H9 (cell line): ENCODE data around the gene ARHGEF17. TPM values are rescaled to one million over a fixed set of nuclear protein-coding genes. Genes with fewer than 3 reads are reported as not detected.

Experiments used
- DNase-seq: peaks from one replicate; pipeline ENCODE4 v3.0.0-alpha.2; 2017
- H2AFZ ChIP-seq: one replicate; pipeline ENCODE4 v1.6.1; 2013; ENCODE audit warnings: mild to moderate bottlenecking, low read length, control low read depth, moderate library complexity
- H2AK5ac ChIP-seq: 2 replicates; pipeline ENCODE4 v1.6.1; 2013; ENCODE audit warnings: low read length, control low read depth, mixed read lengths; ENCODE audit not compliant: insufficient read length
- H2BK120ac ChIP-seq: one replicate; pipeline ENCODE4 v1.6.1; 2013; ENCODE audit warnings: low read depth, mild to moderate bottlenecking, low read length, control low read depth, inconsistent platforms; ENCODE audit not compliant: poor library complexity, severe bottlenecking
- H2BK12ac ChIP-seq: 2 replicates; pipeline ENCODE4 v1.6.1; 2013; ENCODE audit warnings: low read length, control low read depth, mixed read lengths, low read depth; ENCODE audit not compliant: insufficient read length
- H2BK15ac ChIP-seq: 2 replicates; pipeline ENCODE4 v1.6.1; 2013; ENCODE audit warnings: low read depth, low read length, control low read depth
- H2BK20ac ChIP-seq: one replicate; pipeline ENCODE4 v1.6.1; 2013; ENCODE audit warnings: low read depth, mild to moderate bottlenecking, low read length, control low read depth, inconsistent platforms; ENCODE audit not compliant: poor library complexity, severe bottlenecking
- H2BK5ac ChIP-seq: 2 replicates; pipeline ENCODE4 v1.6.1; 2013; ENCODE audit warnings: low read length, control low read depth, mixed read lengths; ENCODE audit not compliant: insufficient read length
- H3K14ac ChIP-seq: 2 replicates; pipeline ENCODE4 v1.6.1; 2013; ENCODE audit warnings: low read length, control low read depth; ENCODE audit not compliant: insufficient read depth
- H3K18ac ChIP-seq: 2 replicates; pipeline ENCODE4 v1.6.1; 2013; ENCODE audit warnings: low read depth, mild to moderate bottlenecking, mixed read lengths, low read length, control low read depth; ENCODE audit not compliant: insufficient read length
- H3K23ac ChIP-seq: 2 replicates; pipeline ENCODE4 v1.6.1; 2013; ENCODE audit warnings: low read length, control low read depth, mixed read lengths, low read depth; ENCODE audit not compliant: insufficient read length
- H3K23me2 ChIP-seq: 2 replicates; pipeline ENCODE4 v1.6.1; 2013; ENCODE audit warnings: low read depth, mild to moderate bottlenecking, mixed read lengths, low read length, control low read depth; ENCODE audit not compliant: insufficient read length, poor library complexity, severe bottlenecking
- H3K27ac ChIP-seq: 2 replicates; pipeline ENCODE4 v1.5.1; 2013; ENCODE audit warnings: low read length, control low read depth, mixed read lengths, low read depth; ENCODE audit not compliant: insufficient read length
- H3K27me3 ChIP-seq: 2 replicates; pipeline ENCODE4 v1.6.1; 2013; ENCODE audit warnings: low read length, control low read depth, inconsistent platforms; ENCODE audit not compliant: insufficient read depth
- H3K4ac ChIP-seq: 2 replicates; pipeline ENCODE4 v1.6.1; 2013; ENCODE audit warnings: low read depth, mild to moderate bottlenecking, control low read depth, inconsistent platforms, low read length, moderate library complexity
- H3K4me1 ChIP-seq: 2 replicates; pipeline ENCODE4 v1.6.1; 2013; ENCODE audit warnings: low read length, control low read depth, inconsistent platforms; ENCODE audit not compliant: insufficient read depth
- H3K4me2 ChIP-seq: 2 replicates; pipeline ENCODE4 v1.6.1; 2013; ENCODE audit warnings: low read length, control low read depth, mixed read lengths; ENCODE audit not compliant: insufficient read length, insufficient read depth
- H3K56ac ChIP-seq: 2 replicates; pipeline ENCODE4 v1.6.1; 2013; ENCODE audit warnings: low read depth, mild to moderate bottlenecking, mixed read lengths, low read length, control low read depth; ENCODE audit not compliant: insufficient read length
- H3K79me1 ChIP-seq: 2 replicates; pipeline ENCODE4 v1.6.1; 2013; ENCODE audit warnings: low read depth, mild to moderate bottlenecking, moderate library complexity, low read length, control low read depth, inconsistent platforms; ENCODE audit not compliant: insufficient read depth, poor library complexity, severe bottlenecking
- H3K79me2 ChIP-seq: 2 replicates; pipeline ENCODE4 v1.6.1; 2013; ENCODE audit warnings: low read length, control low read depth, inconsistent platforms; ENCODE audit not compliant: insufficient read depth
- H3K9ac ChIP-seq: 2 replicates; pipeline ENCODE4 v1.6.1; 2013; ENCODE audit warnings: low read length, control low read depth, mixed read lengths; ENCODE audit not compliant: insufficient read length; ENCODE audit errors: extremely low read depth
- H3K9me3 ChIP-seq: one replicate; pipeline ENCODE4 v1.6.1; 2013; ENCODE audit warnings: low read depth, low read length, inconsistent platforms; ENCODE audit not compliant: control insufficient read depth
- H3T11ph ChIP-seq: one replicate; pipeline ENCODE4 v1.6.1; 2013; ENCODE audit warnings: mild to moderate bottlenecking, low read length, control low read depth, inconsistent platforms
- H4K20me1 ChIP-seq: one replicate; pipeline ENCODE4 v1.6.1; 2013; ENCODE audit not compliant: control insufficient read depth, insufficient read length, insufficient read depth
- H4K5ac ChIP-seq: 2 replicates; pipeline ENCODE4 v1.6.1; 2013; ENCODE audit warnings: low read depth, mild to moderate bottlenecking, mixed read lengths, low read length, control low read depth; ENCODE audit not compliant: insufficient read length
- H4K8ac ChIP-seq: replicated peaks from 2 replicates; pipeline ENCODE4 v1.6.1; 2013; ENCODE audit warnings: low read length, control low read depth, mixed read lengths, low read depth; ENCODE audit not compliant: insufficient read length
- H4K91ac ChIP-seq: 2 replicates; pipeline ENCODE4 v1.6.1; 2013; ENCODE audit warnings: low read depth, mild to moderate bottlenecking, moderate library complexity, mixed read lengths, low read length, control low read depth; ENCODE audit not compliant: insufficient read length
- H3K27ac Mint-ChIP-seq, 3 experiments: 2 replicates in 2 of 3; 3 replicates in 1 of 3; pipeline ENCODE4 v1.8.0; 2020 to 2021; ENCODE audit warnings: mixed read lengths in 3 of 3, mild to moderate bottlenecking in 1 of 3, moderate library complexity in 1 of 3
- H3K27me3 Mint-ChIP-seq: 2 replicates; pipeline ENCODE4 v1.8.0; 2021; ENCODE audit warnings: low read depth, mild to moderate bottlenecking, moderate library complexity, mixed read lengths
- H3K36me3 Mint-ChIP-seq, 3 experiments: 2 replicates in 2 of 3; 3 replicates in 1 of 3; pipeline ENCODE4 v1.8.0; 2020 to 2021; ENCODE audit warnings: low read depth in 3 of 3, mixed read lengths in 3 of 3; ENCODE audit not compliant: insufficient read depth in 1 of 3
- H3K4me1 Mint-ChIP-seq, 2 experiments: 2 replicates each; pipeline ENCODE4 v1.8.0; 2020; ENCODE audit warnings: mixed read lengths in 2 of 2
- H3K4me3 Mint-ChIP-seq, 2 experiments: 2 replicates in 1 of 2; 3 replicates in 1 of 2; pipeline ENCODE4 v1.8.0; 2020 to 2021; ENCODE audit warnings: mild to moderate bottlenecking in 2 of 2, mixed read lengths in 2 of 2, moderate library complexity in 1 of 2
- H3K9me3 Mint-ChIP-seq, 2 experiments: 2 replicates in 1 of 2; 3 replicates in 1 of 2; pipeline ENCODE4 v1.8.0; 2020; ENCODE audit warnings: mild to moderate bottlenecking in 2 of 2, mixed read lengths in 2 of 2, moderate library complexity in 1 of 2
- WGBS: extraction: QIAGEN DNeasy Blood & Tissue Kit; methylation state at CpG from one replicate; pipeline ENCODE4 v1.1.7; 2013; ENCODE audit warnings: missing lambda C conversion rate, low lambda C conversion rate, mixed read lengths; ENCODE audit not compliant: insufficient read length; ENCODE audit errors: extremely low coverage; 5-methylcytosine and 5-hydroxymethylcytosine counted together
- total RNA-seq: library from RNA; stranded (reverse); gene quantifications from 2 replicates; pipeline ENCODE4 v1.2.1, GENCODE V29; 2021
- TF ChIP-seq, protein P1 (sequence below): fragments of 200-600 bp; sonication (generic); conservative IDR thresholded peaks from 3 replicates; pipeline ENCODE4 v1.8.0; 2021; ENCODE audit warnings: antibody characterized with exemption, mild to moderate bottlenecking

ARHGEF17 gene
- total RNA-seq, 1 experiment from 2014 or later = 7.4 TPM

DNA sequence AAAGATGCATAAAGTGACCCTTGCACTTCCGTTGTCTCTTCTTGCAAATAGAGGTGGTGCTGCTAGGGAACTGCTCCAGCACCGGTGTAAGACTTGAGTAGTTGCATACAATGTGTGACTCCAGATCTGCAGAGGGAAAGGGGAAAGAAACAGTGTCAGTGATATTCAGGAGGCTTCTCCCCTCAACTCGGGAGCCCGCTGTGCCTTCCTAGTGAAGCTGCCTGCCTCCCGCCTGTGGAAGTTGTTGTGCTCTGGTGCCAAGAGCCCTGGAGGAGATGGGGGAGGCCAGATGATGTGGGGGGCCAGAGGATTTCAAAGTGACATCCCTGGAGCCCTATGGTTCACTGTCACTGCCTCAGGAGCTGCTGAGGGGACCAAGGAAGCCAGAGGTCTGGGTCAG is 98.5 kb downstream of the ARHGEF17 start:
- Histone ChIP-seq H3K4me1 (no peaks in the 10 kb centered on the region), H4K8ac (no peak overlapping the region), H2BK5ac (no peak overlapping the region), H3K9me3 (no peaks in the 10 kb centered on the region), H3K79me2 (no peaks in the 10 kb centered on the region), H3K27ac (no peak overlapping the region), H3K27me3 (no peaks in the 10 kb centered on the region), H3K18ac (no peak overlapping the region), H3K4me2 (no peak overlapping the region), H4K5ac (no peak overlapping the region), H3K79me1 (no peaks in the 10 kb centered on the region), H4K91ac (no peak overlapping the region), H3T11ph (no peak overlapping the region), H3K14ac (no peak overlapping the region), H2BK12ac (no peak overlapping the region), H2BK20ac (no peak overlapping the region), H2BK15ac (no peak overlapping the region), H4K20me1 (no peaks in the 10 kb centered on the region), H2AK5ac (no peak overlapping the region), H3K23me2 (no peaks in the 10 kb centered on the region), H3K4ac (no peak overlapping the region), H2AFZ (no peak overlapping the region), H3K23ac (no peak overlapping the region), H3K9ac (no peak overlapping the region), H2BK120ac (no peak overlapping the region), H3K56ac (no peak overlapping the region)
- Mint-ChIP-seq H3K36me3 (peaks cover 15 to 38% (median 33%) of the 10 kb centered on the region in 3 experiments; a peak in 6 of 7 replicates), H3K4me3 (no peak overlapping the region), H3K27ac (peak overlapping the region in 2 of 3 experiments; percentile 52 to 68; a peak in 2 of 7 replicates), H3K4me1 (peaks cover 25 to 27% of the 10 kb centered on the region in 2 experiments), H3K9me3 (no peaks in the 10 kb centered on the region), H3K27me3 (no peaks in the 10 kb centered on the region)
- TF ChIP-seq, protein P1, sequence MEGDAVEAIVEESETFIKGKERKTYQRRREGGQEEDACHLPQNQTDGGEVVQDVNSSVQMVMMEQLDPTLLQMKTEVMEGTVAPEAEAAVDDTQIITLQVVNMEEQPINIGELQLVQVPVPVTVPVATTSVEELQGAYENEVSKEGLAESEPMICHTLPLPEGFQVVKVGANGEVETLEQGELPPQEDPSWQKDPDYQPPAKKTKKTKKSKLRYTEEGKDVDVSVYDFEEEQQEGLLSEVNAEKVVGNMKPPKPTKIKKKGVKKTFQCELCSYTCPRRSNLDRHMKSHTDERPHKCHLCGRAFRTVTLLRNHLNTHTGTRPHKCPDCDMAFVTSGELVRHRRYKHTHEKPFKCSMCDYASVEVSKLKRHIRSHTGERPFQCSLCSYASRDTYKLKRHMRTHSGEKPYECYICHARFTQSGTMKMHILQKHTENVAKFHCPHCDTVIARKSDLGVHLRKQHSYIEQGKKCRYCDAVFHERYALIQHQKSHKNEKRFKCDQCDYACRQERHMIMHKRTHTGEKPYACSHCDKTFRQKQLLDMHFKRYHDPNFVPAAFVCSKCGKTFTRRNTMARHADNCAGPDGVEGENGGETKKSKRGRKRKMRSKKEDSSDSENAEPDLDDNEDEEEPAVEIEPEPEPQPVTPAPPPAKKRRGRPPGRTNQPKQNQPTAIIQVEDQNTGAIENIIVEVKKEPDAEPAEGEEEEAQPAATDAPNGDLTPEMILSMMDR = no peak
- DNase-seq = no peak
- no CpG with 5 or more reads among the region's 5 CpGs for WGBS
